ENCODE results near the gene TIGIT.

TIGIT gene

DNA sequence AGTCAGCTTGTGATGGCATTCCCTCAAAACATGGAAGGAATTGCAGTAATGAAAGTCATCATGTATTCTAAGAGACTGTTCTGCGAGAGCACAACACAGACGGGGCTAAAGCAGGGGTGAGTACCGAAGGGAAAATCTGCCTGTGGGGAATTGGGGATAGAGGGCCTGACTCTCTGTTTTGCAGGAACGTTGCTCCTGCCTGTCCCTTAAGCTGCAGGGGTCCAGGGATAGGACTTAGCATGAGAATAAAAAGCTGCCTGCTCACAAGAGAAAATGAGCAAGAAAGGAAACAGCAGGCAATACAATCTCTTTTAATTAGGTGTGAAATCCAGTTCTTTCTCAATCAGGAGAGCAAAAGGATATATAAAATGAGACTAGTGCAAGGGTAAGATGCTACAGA is 62.2 kb downstream of the TIGIT start:
- Histone ChIP-seq H3K36me3 (ENCODE audit: control insufficient read depth, low read depth, low read length) (no peaks in the 10 kb centered on the region), H3K4me3 (ENCODE audit: low read length) (peak overlapping the region; percentile 34), H3K27ac (ENCODE audit: low read length) (peak overlapping the region; percentile 35), H3K9ac (ENCODE audit: low read length) (no peak overlapping the region), H3K4me1 (ENCODE audit: control insufficient read depth, low read depth, low read length) (peaks cover 42% of the 10 kb centered on the region), H3K9me3 (ENCODE audit: control insufficient read depth, low read depth, low read length) (no peaks in the 10 kb centered on the region), H3K27me3 (ENCODE audit: control insufficient read depth, insufficient read depth, low read length) (no peaks in the 10 kb centered on the region)

DNA sequence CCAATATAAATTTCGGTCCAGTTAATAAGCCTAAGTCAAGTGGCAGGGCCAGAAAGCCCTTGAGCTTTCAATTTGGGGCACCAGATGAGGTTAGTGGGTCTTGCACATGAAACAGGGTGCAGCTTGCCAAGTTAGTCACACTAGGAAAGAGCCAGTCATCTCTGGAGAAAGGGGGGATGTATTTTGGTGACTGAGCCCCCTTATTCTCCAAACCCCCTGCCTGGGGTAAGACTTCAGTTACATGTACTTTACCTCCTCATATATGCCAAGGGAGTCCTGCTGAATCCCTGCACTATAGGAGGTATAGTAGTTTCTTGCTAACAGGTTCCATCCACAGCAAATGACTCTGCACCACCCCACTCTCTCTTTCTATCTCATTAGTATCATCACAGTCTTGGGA is 62.7 kb downstream of the TIGIT start:
- peak overlapping the region; percentile 35 for H3K27ac ChIP-seq (ENCODE audit: low read length)
- H3K36me3 ChIP-seq (ENCODE audit: control insufficient read depth, low read depth, low read length): no peaks in the 10 kb centered on the region
- peaks cover 42% of the 10 kb centered on the region for H3K4me1 ChIP-seq (ENCODE audit: control insufficient read depth, low read depth, low read length)
- H3K27me3 ChIP-seq (ENCODE audit: control insufficient read depth, insufficient read depth, low read length): no peaks in the 10 kb centered on the region
- peak overlapping the region; percentile 34 for H3K4me3 ChIP-seq (ENCODE audit: low read length)
- H3K9ac ChIP-seq (ENCODE audit: low read length): no peak overlapping the region
- H3K9me3 ChIP-seq (ENCODE audit: control insufficient read depth, low read depth, low read length): no peaks in the 10 kb centered on the region
